ENCODE results near the gene PPP4C. TPM values are rescaled to one million over a fixed set of nuclear protein-coding genes. Genes with fewer than 3 reads are reported as not detected.

PPP4C gene
- polyA plus RNA-seq, 3 donors, result 186 to 388 (median 279) TPM

GRCh38 chr16:30031477-30031918 is 44.3 kb upstream of the PPP4C start:
- H3K36me3 Mint-ChIP-seq, result no peaks in the 10 kb centered on the region
- WGBS (ENCODE audit: insufficient coverage), result 15% methylated on average over 7 of the region's 11 CpGs
- Histone ChIP-seq H3K4me3 (replicated peaks in 1 of 3; ENCODE audit: low read depth in 2 of 3, low read length in 3 of 3) (no peak overlapping the region), H3K4me1 (ENCODE audit: control insufficient read depth in 1 of 2, insufficient read depth in 2 of 2, low read length in 2 of 2) (peaks cover 0 to 4% of the 10 kb centered on the region in 2 donors), H3K4me2 (replicated peaks; ENCODE audit: extremely low read depth, low read length, poor library complexity, severe bottlenecking) (no peak overlapping the region), H4K20me1 (ENCODE audit: insufficient read depth, low read length) (no peaks in the 10 kb centered on the region), H3K9me3 (replicated peaks in 1 of 2; ENCODE audit: control insufficient read depth in 1 of 2, insufficient read depth in 1 of 2, low read length in 2 of 2) (peaks cover 0 to 6% of the 10 kb centered on the region in 2 donors), H3K27ac (ENCODE audit: low read depth in 1 of 2, low read length in 2 of 2) (no peak overlapping the region), H3K9ac (ENCODE audit: insufficient read depth, low read length, poor library complexity, severe bottlenecking) (no peak overlapping the region), H2AFZ (ENCODE audit: insufficient read depth, low read depth, low read length, poor library complexity, severe bottlenecking) (no peak overlapping the region), H3K27me3 (ENCODE audit: control insufficient read depth in 2 of 2, insufficient read depth in 2 of 2, low read length in 2 of 2) (peaks cover 30 to 59% of the 10 kb centered on the region in 2 donors), H3K79me2 (ENCODE audit: insufficient read depth, low read length) (no peaks in the 10 kb centered on the region), H3K36me3 (replicated peaks in 1 of 2; ENCODE audit: control insufficient read depth in 1 of 2, insufficient read depth in 2 of 2, low read length in 2 of 2) (no peaks in the 10 kb centered on the region)
- DNase-seq, result no peak
- H3K4me1 Mint-ChIP-seq, result peaks cover 3% of the 10 kb centered on the region
- intact Hi-C loops (cut with micrococcal nuclease), result no loop called here
- peaks cover 54 to 89% (median 69%) of the 10 kb centered on the region in 3 donors for H3K27me3 Mint-ChIP-seq (ENCODE audit: low read depth in 3 of 3)
- no peak for TF ChIP-seq CTCF (IDR thresholded peaks at IDR 0.05)
- H3K9me3 Mint-ChIP-seq, result peaks cover 0 to 8% (median 5%) of the 10 kb centered on the region in 7 donors
- H3K27ac Mint-ChIP-seq, result no peak overlapping the region
- H3K4me3 Mint-ChIP-seq, result peak overlapping the region in 1 of 2 donors; percentile 86

GRCh38 chr16:30032083-30032819 is 43.5 kb upstream of the PPP4C start:
- Histone ChIP-seq H3K27me3 (ENCODE audit: control insufficient read depth in 2 of 2, insufficient read depth in 2 of 2, low read length in 2 of 2) (peaks cover 30 to 54% of the 10 kb centered on the region in 2 donors), H2AFZ (ENCODE audit: insufficient read depth, low read depth, low read length, poor library complexity, severe bottlenecking) (no peak overlapping the region), H3K9me3 (replicated peaks in 1 of 2; ENCODE audit: control insufficient read depth in 1 of 2, insufficient read depth in 1 of 2, low read length in 2 of 2) (peaks cover 0 to 6% of the 10 kb centered on the region in 2 donors), H3K36me3 (replicated peaks in 1 of 2; ENCODE audit: control insufficient read depth in 1 of 2, insufficient read depth in 2 of 2, low read length in 2 of 2) (no peaks in the 10 kb centered on the region), H3K4me2 (replicated peaks; ENCODE audit: extremely low read depth, low read length, poor library complexity, severe bottlenecking) (no peak overlapping the region), H3K9ac (ENCODE audit: insufficient read depth, low read length, poor library complexity, severe bottlenecking) (no peak overlapping the region), H3K4me1 (ENCODE audit: control insufficient read depth in 1 of 2, insufficient read depth in 2 of 2, low read length in 2 of 2) (peaks cover 0 to 4% of the 10 kb centered on the region in 2 donors), H4K20me1 (ENCODE audit: insufficient read depth, low read length) (no peaks in the 10 kb centered on the region), H3K79me2 (ENCODE audit: insufficient read depth, low read length) (no peaks in the 10 kb centered on the region), H3K4me3 (replicated peaks in 1 of 3; ENCODE audit: low read depth in 2 of 3, low read length in 3 of 3) (no peak overlapping the region), H3K27ac (ENCODE audit: low read depth in 1 of 2, low read length in 2 of 2) (no peak overlapping the region)
- Mint-ChIP-seq H3K9me3 (peaks cover 0 to 8% (median 5%) of the 10 kb centered on the region in 7 donors), H3K27ac (no peak overlapping the region), H3K4me3 (peak overlapping the region in 1 of 2 donors; percentile 86), H3K36me3 (no peaks in the 10 kb centered on the region), H3K27me3 (ENCODE audit: low read depth in 3 of 3) (peaks cover 49 to 85% (median 63%) of the 10 kb centered on the region in 3 donors), H3K4me1 (peaks cover 3% of the 10 kb centered on the region)
- peak; percentile 45 to 64 (median 53) for DNase-seq
- WGBS (ENCODE audit: insufficient coverage), result 0% methylated on average over 6 of the region's 12 CpGs
- intact Hi-C loops (cut with micrococcal nuclease), result no loop called here
- TF ChIP-seq CTCF (IDR thresholded peaks at IDR 0.05), result peak; percentile 81

Data from CD14-positive monocyte (primary cell).